PFSK-1 (cell line): ENCODE measurements around the gene COL7A1.

Experiments used
- FOXP2 ChIP-seq: optimal IDR thresholded peaks from 2 replicates; pipeline ENCODE3; 2011; ENCODE audit warnings: borderline replicate concordance, control low read depth, inconsistent platforms; ENCODE audit not compliant: insufficient read depth; ENCODE audit errors: extremely low read length, extremely low read depth
- POLR2AphosphoS5 ChIP-seq: IDR thresholded peaks from 2 replicates; pipeline ENCODE4 v1.6.1; 2012; ENCODE audit warnings: low read depth, mild to moderate bottlenecking, control low read depth, low read length, moderate library complexity
- SIN3A ChIP-seq: IDR thresholded peaks from 2 replicates; pipeline ENCODE4 v1.6.1; 2012; ENCODE audit warnings: mild to moderate bottlenecking, low read length, moderate library complexity, borderline replicate concordance; ENCODE audit not compliant: insufficient read depth
- TAF1 ChIP-seq: IDR thresholded peaks from 2 replicates; pipeline ENCODE4 v1.6.1; 2012; ENCODE audit warnings: low read length, control low read depth, borderline replicate concordance; ENCODE audit not compliant: insufficient read depth
- TF ChIP-seq, protein P1 (sequence below), 2 experiments: IDR thresholded peaks; 2 replicates each; pipeline versions ENCODE4 v1.6.1 to v1.8.0; 2011 to 2012; ENCODE audit warnings: low read depth in 2 of 2, low read length in 2 of 2, control low read depth in 1 of 2, inconsistent platforms in 1 of 2, mild to moderate bottlenecking in 1 of 2, moderate library complexity in 1 of 2; ENCODE audit not compliant: insufficient read depth in 1 of 2

COL7A1 gene

DNA sequence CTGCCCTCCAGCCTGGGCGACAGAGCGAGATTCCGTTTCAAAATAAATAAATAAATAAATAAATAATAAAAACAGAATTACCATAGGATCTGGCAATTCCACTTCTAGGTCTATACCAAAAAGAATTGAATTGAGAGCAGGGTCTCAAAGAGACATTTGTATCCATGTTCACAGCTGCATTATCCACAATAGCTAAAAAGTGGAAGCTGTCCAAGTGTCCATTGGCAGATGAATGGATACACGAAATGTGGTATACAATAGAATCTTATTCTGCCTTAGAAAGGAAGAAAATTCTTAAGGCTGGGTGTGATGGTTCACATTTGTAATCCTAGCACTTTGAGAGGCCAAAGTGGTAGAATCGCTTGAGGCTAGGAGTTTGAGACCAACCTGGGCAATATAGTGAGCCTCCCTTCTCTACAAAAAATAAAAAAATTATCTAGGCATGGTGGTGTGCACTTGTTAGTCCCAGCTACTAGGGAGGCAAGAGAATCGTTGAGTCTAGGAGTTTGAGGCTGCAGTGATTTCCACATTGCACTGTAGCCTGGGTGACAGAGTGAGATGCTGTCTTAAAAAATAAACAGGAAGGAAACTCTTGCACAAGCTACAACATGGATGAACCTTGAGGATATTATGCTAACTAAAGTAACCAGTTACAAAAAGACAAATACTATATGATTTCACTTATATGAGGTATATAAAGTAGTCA, 62.7 kb downstream of the COL7A1 start:
- TF ChIP-seq POLR2AphosphoS5, result no peak
- TF ChIP-seq FOXP2, result no peak
- TF ChIP-seq, protein P1, sequence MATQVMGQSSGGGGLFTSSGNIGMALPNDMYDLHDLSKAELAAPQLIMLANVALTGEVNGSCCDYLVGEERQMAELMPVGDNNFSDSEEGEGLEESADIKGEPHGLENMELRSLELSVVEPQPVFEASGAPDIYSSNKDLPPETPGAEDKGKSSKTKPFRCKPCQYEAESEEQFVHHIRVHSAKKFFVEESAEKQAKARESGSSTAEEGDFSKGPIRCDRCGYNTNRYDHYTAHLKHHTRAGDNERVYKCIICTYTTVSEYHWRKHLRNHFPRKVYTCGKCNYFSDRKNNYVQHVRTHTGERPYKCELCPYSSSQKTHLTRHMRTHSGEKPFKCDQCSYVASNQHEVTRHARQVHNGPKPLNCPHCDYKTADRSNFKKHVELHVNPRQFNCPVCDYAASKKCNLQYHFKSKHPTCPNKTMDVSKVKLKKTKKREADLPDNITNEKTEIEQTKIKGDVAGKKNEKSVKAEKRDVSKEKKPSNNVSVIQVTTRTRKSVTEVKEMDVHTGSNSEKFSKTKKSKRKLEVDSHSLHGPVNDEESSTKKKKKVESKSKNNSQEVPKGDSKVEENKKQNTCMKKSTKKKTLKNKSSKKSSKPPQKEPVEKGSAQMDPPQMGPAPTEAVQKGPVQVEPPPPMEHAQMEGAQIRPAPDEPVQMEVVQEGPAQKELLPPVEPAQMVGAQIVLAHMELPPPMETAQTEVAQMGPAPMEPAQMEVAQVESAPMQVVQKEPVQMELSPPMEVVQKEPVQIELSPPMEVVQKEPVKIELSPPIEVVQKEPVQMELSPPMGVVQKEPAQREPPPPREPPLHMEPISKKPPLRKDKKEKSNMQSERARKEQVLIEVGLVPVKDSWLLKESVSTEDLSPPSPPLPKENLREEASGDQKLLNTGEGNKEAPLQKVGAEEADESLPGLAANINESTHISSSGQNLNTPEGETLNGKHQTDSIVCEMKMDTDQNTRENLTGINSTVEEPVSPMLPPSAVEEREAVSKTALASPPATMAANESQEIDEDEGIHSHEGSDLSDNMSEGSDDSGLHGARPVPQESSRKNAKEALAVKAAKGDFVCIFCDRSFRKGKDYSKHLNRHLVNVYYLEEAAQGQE (IDR thresholded peaks at IDR 0.05; ENCODE audit: insufficient read depth in 1 of 2, low read depth in 2 of 2, low read length in 2 of 2), result no peak
- no peak for TF ChIP-seq SIN3A
- no peak for TF ChIP-seq TAF1

DNA sequence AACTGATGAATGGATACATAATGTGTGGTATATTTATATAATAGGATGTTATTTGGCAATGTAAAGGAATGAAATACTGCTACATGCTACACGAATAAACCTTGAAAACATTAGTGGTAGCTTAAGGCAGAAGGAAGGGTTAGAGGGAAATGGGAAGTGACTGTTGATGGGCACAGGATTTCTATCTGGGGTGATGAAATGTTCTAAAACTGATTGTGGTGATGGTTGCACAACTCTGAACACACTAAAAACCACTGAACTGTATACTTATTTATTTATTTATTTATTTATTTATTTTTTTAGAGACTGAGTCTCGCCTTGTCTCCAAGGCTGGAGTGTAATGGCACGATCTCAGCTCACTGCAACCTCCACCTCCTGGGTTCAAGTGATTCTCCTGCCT, 66.4 kb downstream of the COL7A1 start:
- TF ChIP-seq SIN3A (no peak), POLR2AphosphoS5 (no peak), FOXP2 (no peak), TAF1 (no peak)
- TF ChIP-seq, protein P1 (IDR thresholded peaks at IDR 0.05; ENCODE audit: insufficient read depth in 1 of 2, low read depth in 2 of 2, low read length in 2 of 2), result no peak

DNA sequence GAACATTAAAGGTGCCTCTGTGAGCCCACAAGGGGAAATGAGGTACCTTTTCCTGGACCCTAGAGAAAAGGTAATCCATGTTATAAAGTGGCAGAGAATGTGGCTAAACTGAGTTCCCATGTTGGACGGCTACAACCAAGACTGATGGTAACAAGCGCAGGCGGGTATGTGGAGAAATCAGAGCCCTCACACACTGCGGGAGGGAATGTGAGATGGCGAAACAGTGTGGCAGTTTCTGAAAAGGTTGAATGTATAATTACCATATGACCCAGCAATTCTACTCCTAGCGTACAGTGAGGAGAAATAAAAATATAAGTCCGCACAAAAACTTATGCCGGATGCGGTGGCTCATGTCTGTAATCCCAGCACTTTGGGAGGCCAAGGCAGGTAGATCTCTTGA, 67.1 kb downstream of the COL7A1 start:
- no peak for TF ChIP-seq TAF1
- TF ChIP-seq FOXP2, result no peak
- no peak for TF ChIP-seq POLR2AphosphoS5
- TF ChIP-seq, protein P1 (IDR thresholded peaks at IDR 0.05; ENCODE audit: insufficient read depth in 1 of 2, low read depth in 2 of 2, low read length in 2 of 2), result no peak
- no peak for TF ChIP-seq SIN3A

DNA sequence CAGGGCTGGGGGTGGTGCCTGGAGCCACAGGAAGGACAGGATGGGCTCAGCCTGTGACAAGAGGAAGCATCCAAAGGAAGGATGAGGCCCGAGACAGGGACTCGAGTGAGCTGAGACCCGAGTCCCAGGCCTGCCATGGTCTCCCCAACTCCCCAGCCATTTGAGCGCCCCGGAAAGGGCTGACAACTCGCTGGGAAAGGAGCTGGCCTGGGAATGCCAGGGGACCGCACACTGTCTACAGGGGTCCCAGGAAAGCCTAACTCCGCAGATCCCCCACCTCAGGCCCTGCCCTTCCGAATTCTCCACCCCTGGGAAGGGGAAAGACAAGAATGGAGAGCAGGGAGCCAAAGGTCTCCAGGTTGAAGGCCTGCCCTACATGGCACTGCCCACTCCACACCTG, 70.2 kb downstream of the COL7A1 start:
- TF ChIP-seq TAF1 (no peak), POLR2AphosphoS5 (no peak), FOXP2 (no peak), SIN3A (no peak)
- TF ChIP-seq, protein P1 (IDR thresholded peaks at IDR 0.05; ENCODE audit: insufficient read depth in 1 of 2, low read depth in 2 of 2, low read length in 2 of 2), result no peak

DNA sequence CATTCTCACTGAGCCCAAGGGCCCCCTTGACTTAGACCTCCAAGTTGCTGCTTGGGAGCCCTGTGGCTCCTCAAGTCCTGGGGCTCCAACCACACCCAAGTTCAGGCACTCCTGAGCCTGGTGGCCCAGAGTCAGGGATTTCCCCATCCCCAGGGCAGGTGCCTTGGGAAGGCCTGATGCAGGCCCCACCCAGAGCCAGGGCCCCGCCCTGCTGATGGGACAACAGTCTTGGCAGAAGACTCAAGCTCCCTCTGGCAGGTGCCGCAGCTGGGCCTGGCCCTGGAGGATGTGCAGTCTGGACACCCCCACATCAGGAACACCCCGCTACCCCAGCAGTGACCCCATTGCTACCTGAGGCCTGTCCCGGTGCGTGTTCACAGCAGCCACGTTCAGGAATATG, 73.5 kb downstream of the COL7A1 start:
- no peak for TF ChIP-seq TAF1
- TF ChIP-seq FOXP2, result no peak
- TF ChIP-seq, protein P1 (IDR thresholded peaks at IDR 0.05; ENCODE audit: insufficient read depth in 1 of 2, low read depth in 2 of 2, low read length in 2 of 2), result no peak
- TF ChIP-seq POLR2AphosphoS5, result no peak
- TF ChIP-seq SIN3A, result no peak
